D721Med (cell line): Measurements from ENCODE around the gene CABYR.

Experiments used
- DNase-seq: peaks from one replicate; pipeline ENCODE4 v3.0.0; 2011; ENCODE audit warnings: low spot score; ENCODE audit not compliant: insufficient read length
- FAIRE-seq: peaks from 2 replicates; lab custom pipeline; 2011; peaks lifted over from hg19 to GRCh38; lab: Jason Lieb, UNC
- CTCF ChIP-seq: IDR thresholded peaks from 2 replicates; pipeline ENCODE4 v1.5.1; 2012; ENCODE audit warnings: mild to moderate bottlenecking, control low read depth; ENCODE audit not compliant: insufficient read depth; ENCODE audit errors: missing control alignments

CABYR gene

DNA sequence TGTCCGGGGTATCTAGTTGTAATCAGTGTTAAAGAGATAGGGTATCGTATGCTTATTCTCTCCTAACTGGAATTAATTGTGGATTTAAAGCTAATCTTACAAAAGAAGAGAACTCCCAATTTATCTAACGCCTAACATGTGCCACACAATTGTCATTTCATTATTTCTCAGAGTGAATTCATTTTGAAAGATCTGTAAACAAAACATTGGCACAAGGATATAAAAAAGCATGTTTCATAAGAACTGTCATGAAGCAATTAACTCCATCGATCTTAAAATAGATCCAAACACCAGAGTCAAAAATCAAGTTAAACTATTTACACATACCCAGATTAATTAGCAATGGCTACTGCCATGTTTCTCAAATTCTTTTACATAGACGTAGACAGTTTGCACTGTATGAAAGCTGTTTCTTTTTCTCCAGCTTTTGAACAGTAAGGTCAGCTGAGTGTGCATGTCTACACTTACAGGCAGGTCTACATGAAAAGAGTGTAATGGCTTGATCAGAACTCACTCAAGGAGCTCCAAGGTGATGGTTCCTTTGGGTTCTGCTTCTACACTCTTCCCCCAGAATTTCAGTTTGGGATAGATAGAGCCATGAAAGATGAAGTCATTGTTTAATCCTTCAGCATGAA is 38.8 kb downstream of the CABYR start:
- DNase-seq (no peak), FAIRE-seq (peak; percentile 68)
- no peak for TF ChIP-seq CTCF

DNA sequence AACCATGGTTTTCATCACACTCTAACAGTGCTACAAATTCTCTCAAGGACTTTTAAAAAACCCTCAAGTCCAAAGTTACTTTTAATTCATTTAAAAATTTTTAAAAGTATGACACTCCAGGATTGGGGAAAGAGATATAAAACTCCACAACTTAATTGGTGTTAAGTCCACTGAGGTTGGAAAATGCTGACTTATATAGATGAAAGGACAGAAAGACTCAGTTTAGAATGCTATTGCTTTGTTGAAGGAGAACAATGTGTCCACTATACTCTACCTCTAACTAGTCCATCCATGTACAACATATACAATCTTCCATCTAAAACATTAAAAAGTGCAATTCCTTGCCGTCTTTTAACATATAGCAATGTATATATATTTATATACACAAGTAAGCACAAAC is 41.2 kb downstream of the CABYR start:
- no peak for TF ChIP-seq CTCF
- FAIRE-seq (no peak), DNase-seq (no peak)

DNA sequence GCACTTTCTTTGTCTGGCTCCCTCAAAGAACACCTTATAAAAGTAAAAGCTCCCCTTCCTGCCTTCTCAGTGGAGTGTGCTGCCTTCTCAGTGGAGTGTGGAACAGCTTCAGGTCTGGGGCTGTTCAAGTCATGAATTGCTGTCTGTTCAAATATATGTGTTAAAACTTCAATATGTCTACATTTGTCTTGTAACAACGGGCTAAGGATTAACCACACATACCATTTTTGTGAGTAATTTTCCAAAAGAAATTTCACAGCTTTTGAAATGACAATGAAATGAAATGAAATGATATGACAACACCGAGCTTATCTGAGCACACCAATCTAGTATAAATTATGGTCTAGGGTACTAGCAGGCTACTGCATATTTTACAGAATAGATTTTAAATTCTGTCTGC is 42.9 kb downstream of the CABYR start:
- FAIRE-seq = no peak
- no peak for TF ChIP-seq CTCF
- no peak for DNase-seq

- no peak for TF ChIP-seq CTCF
- FAIRE-seq (no peak), DNase-seq (no peak)
These were observed 46.9 kb downstream of the CABYR start for GRCh38 chr18:24185805-24186204.

GRCh38 chr18:24187049-24187448 is 48.2 kb downstream of the CABYR start:
- TF ChIP-seq CTCF = no peak
- no peak for DNase-seq
- no peak for FAIRE-seq

DNA sequence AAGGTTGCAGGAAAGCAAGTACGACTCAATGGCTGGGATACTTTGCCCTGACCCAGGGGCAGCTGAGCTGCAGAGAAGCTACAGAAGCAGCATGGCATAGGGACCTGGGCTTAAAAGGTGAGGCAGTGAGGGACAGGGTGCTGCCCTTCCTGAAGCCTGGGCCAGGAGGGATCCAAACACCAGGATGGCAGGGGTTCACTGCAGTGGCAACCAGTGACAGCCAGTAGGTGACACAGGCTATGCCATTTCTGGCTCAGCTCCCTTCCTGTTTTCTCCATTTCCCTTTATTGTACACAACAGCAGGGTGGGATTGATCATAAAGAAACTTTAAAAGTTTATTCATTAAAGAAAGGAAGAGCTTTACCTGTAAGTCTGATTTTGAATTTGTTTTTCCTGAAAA is 48.8 kb downstream of the CABYR start:
- DNase-seq (no peak), FAIRE-seq (no peak)
- TF ChIP-seq CTCF = no peak

DNA sequence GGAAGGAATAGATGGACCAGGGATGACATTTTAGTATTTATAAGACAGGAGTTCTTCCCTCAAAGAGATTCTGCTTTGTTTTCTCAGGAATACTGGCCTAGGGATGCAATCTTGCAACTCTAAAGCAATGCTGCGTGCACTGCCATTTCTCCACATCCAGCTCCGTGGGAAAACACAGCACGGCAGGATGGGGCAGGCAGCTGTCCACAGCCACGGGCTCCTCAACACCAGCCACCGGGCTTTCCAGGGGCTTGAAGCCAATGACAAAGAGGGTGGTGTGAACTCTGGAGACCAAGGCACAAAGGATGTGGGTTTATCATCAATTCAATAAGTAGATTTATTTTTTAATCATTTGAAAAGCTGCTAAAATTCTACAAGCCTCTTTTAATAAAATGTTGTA is 49.3 kb downstream of the CABYR start:
- FAIRE-seq (no peak), DNase-seq (no peak)
- no peak for TF ChIP-seq CTCF
